Measurements from ENCODE around the gene KCNG2. TPM values are rescaled to one million over a fixed set of nuclear protein-coding genes. Genes with fewer than 3 reads are reported as not detected.
A peak's percentile ranks its signal among the peaks of the same experiment; 100 is the strongest.

KCNG2 gene
- total RNA-seq, 1 donor from 2014 or later, result not detected

DNA sequence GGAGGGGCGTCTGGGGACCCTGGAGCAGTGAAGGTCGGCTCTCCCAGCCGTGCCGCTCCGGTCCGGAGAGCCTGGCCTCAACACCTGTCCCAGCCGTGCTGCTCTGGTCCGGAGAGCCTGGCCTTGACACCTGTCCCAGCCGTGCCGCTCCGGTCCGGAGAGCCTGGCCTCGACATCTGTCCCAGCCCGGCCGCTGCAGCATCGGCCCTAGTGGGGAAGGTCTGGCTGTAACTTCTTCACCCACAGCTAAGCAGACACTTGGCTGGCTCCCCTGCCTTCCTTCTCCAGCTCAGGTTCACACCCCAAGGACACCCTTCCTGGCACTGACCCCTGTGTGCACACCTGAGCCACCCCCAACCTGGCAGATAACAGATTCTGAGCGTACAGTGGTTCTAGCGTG is 4.6 kb downstream of the KCNG2 start:
- no peak overlapping the region for H3K4me3 Mint-ChIP-seq (ENCODE audit: unreplicated experiment)
- H3K9me3 Mint-ChIP-seq (ENCODE audit: low read depth), result no peaks in the 10 kb centered on the region
- peak; percentile 81 for DNase-seq (ENCODE audit: low spot score)
- no peak overlapping the region for H3K27ac Mint-ChIP-seq (ENCODE audit: unreplicated experiment)
- H3K4me1 Mint-ChIP-seq (ENCODE audit: low read depth), result peaks cover 5% of the 10 kb centered on the region
- peaks cover 27% of the 10 kb centered on the region for H3K27me3 Mint-ChIP-seq (ENCODE audit: low read depth)
- peaks cover 2% of the 10 kb centered on the region for H3K36me3 Mint-ChIP-seq (ENCODE audit: low read depth)
- no peak for TF ChIP-seq CTCF (IDR thresholded peaks at IDR 0.05)

DNA sequence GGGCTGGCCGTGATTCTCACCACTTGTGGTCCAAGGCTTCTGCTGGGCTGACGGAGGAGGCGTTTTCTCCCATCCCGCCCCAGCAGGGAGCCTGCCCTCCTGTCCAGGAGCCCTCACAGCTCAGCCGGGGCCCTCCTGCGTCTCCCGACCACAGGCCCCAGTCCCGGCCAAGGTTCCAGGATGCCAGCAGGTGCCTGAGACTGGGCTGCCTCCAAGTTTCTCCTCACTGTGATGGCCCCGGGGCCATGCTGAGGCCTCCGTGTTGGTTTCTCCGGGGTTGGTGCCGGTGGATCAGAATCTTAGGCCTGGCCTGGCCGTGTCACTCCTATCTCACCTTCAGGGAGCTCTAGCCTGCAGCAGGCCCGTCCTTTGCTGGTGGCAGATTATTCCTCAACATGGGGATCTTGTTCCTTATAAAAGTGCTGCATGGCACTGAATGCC is 5.9 kb downstream of the KCNG2 start:
- no peak for TF ChIP-seq CTCF (IDR thresholded peaks at IDR 0.05)
- Mint-ChIP-seq H3K9me3 (ENCODE audit: low read depth) (no peaks in the 10 kb centered on the region), H3K4me1 (ENCODE audit: low read depth) (peaks cover 3% of the 10 kb centered on the region), H3K27ac (ENCODE audit: unreplicated experiment) (no peak overlapping the region), H3K36me3 (ENCODE audit: low read depth) (no peaks in the 10 kb centered on the region), H3K4me3 (ENCODE audit: unreplicated experiment) (no peak overlapping the region), H3K27me3 (ENCODE audit: low read depth) (peaks cover 27% of the 10 kb centered on the region)
- DNase-seq (ENCODE audit: low spot score), result peak; percentile 71

GRCh38 chr18:79804130-79804787 is 6.5 kb downstream of the KCNG2 start:
- DNase-seq (ENCODE audit: low spot score), result peak; percentile 79
- H3K36me3 Mint-ChIP-seq (ENCODE audit: low read depth), result no peaks in the 10 kb centered on the region
- no peak overlapping the region for H3K4me3 Mint-ChIP-seq (ENCODE audit: unreplicated experiment)
- no peak overlapping the region for H3K27ac Mint-ChIP-seq (ENCODE audit: unreplicated experiment)
- no peaks in the 10 kb centered on the region for H3K4me1 Mint-ChIP-seq (ENCODE audit: low read depth)
- no peaks in the 10 kb centered on the region for H3K9me3 Mint-ChIP-seq (ENCODE audit: low read depth)
- no peak for TF ChIP-seq CTCF (IDR thresholded peaks at IDR 0.05)
- peaks cover 22% of the 10 kb centered on the region for H3K27me3 Mint-ChIP-seq (ENCODE audit: low read depth)

DNA sequence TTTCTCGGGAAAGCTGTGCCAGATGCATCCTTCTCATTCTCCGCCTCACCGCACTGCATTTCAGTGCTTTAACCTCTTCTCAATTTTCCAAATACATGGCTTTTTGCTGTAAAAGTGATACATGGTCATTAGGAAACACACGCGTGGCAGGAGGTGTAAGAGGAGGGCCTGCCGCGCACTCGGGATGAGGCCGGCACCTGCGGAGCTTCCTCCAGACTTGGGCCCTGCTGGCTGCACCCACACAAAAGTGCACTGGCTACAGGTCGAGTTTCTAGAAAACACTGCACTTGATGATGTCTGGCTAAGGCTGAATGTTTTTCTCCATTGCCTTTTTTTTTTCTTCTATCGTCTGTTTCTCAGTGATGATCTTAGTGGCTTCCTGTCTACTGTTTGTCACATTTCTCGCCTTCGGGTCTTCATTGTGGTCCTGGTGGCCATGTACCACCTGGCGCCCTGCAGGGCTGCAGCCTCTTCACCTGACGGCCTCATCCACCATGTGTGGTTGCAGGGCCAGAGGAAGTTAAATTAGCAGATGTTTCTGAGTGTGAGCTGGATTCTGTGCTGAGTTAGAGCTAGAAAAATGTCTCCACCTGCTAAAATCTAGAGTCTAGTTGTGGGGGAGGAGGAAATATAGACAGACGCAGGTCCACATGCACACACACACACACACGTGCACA is 7.6 kb downstream of the KCNG2 start:
- TF ChIP-seq CTCF (IDR thresholded peaks at IDR 0.05), result no peak
- H3K4me3 Mint-ChIP-seq (ENCODE audit: unreplicated experiment), result no peak overlapping the region
- DNase-seq (ENCODE audit: low spot score), result peak; percentile 40
- H3K9me3 Mint-ChIP-seq (ENCODE audit: low read depth), result no peaks in the 10 kb centered on the region
- H3K27me3 Mint-ChIP-seq (ENCODE audit: low read depth), result peaks cover 13% of the 10 kb centered on the region
- H3K27ac Mint-ChIP-seq (ENCODE audit: unreplicated experiment), result no peak overlapping the region
- H3K4me1 Mint-ChIP-seq (ENCODE audit: low read depth), result no peaks in the 10 kb centered on the region
- no peaks in the 10 kb centered on the region for H3K36me3 Mint-ChIP-seq (ENCODE audit: low read depth)

- no peak for TF ChIP-seq CTCF (IDR thresholded peaks at IDR 0.05)
- H3K4me3 Mint-ChIP-seq (ENCODE audit: unreplicated experiment), result no peak overlapping the region
- peaks cover 5% of the 10 kb centered on the region for H3K9me3 Mint-ChIP-seq (ENCODE audit: low read depth)
- no peak overlapping the region for H3K27ac Mint-ChIP-seq (ENCODE audit: unreplicated experiment)
- no peaks in the 10 kb centered on the region for H3K36me3 Mint-ChIP-seq (ENCODE audit: low read depth)
- no peaks in the 10 kb centered on the region for H3K4me1 Mint-ChIP-seq (ENCODE audit: low read depth)
- peak; percentile 70 for DNase-seq (ENCODE audit: low spot score)
- H3K27me3 Mint-ChIP-seq (ENCODE audit: low read depth), result peaks cover 16% of the 10 kb centered on the region
Measured at GRCh38 chr18:79805926-79806487, 8.3 kb downstream of the KCNG2 start.

Measured in chondrocyte (in vitro differentiated cells).